ENCODE measurements around the gene UBE3D.
"Not testable (repeated sequence)": the region's sequence is repeated elsewhere in the genome, so short reads cannot be mapped to it uniquely, and the experiment has no call there.

The UBE3D gene

DNA sequence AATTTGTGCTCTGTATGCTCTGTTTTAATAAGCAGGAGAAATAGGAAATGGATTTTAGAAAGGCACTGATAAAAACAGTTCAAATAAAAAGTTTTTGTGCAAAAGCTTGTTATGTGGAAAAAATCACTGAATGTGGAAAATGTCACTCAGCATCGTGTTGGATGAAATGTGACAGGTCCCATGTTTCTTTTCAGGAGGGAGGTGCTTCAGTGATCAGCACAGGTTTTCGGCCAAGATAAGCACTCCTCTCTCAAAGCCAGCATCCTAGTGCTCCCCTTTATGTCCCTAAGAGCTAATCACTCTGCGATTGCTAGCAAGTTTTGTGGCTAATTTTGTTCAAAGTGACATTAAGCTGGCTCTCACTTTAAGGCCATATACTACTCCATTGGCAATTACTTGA, 12.0 kb downstream of the UBE3D start:
- no peak for DNase-seq

DNA sequence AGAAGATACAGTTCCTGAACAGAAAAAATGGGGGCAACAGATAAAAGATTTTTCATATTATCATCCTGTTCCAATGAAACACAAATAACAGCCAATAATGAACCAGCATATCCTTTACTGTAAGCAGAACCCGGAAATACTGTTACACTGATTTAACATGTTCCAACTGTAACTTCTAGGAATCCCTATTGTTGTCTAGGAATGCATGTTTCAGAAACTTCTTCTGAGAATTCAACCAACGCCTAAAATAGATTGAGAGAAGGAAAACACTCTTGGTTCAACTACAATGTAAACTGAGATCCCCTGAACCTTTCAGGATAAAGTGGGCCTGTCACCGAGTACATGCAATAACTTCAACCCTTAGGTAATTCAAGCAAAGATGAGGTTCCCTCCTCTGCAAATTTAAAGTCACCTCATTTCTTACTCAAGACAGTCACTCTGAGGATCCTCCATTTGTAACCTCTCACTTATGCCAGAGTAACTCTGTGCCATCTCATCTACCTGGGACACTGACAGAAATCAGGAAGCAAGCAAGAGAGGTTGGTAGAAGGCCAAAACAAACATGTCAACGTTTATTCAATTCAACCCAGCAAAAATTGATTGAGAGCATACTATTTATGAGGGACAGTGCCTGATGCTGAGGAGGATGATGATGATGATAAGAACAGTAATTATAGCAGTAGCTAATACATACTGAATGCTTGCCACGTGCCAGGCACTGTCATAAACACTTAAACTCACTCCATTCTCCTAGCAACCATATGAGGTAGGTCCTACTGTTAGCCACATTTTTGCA, 14.1 kb downstream of the UBE3D start:
- peak in 1 of 3 experiments; percentile 54 for DNase-seq

DNA sequence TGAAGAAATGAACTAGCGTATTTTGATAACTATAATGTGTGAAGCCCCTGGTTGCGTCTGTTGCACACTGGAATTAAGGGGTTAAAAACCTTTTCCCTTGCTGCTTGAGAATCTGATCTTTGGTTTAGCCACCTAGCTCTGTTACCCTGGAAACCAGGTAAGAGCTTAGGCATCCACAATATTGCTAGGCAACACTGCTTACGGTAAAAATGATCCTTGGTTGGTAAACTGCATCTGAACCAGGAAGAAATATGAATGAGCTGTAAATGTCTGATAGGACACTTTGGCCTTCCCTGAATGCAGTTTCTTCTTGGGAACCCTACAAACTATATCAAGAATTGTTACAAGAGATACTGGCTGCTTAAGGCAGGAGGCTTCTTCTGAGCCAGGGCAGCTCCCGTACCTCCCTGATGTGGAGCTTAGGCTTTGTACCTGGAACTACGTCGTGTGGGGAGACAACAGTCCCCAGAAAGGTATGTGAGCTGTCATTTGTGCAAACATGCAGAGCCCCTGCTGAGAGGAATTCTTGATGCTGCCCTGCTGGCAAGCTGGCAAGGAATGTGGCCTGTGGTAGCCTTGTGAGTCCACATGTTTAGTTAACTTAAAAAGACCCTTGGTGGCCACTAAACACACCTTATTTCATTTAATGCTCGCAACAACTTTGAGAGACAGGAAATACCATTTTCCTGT, 18.4 kb downstream of the UBE3D start:
- DNase-seq, result peak in 2 of 3 experiments; percentile 25 to 40

DNA sequence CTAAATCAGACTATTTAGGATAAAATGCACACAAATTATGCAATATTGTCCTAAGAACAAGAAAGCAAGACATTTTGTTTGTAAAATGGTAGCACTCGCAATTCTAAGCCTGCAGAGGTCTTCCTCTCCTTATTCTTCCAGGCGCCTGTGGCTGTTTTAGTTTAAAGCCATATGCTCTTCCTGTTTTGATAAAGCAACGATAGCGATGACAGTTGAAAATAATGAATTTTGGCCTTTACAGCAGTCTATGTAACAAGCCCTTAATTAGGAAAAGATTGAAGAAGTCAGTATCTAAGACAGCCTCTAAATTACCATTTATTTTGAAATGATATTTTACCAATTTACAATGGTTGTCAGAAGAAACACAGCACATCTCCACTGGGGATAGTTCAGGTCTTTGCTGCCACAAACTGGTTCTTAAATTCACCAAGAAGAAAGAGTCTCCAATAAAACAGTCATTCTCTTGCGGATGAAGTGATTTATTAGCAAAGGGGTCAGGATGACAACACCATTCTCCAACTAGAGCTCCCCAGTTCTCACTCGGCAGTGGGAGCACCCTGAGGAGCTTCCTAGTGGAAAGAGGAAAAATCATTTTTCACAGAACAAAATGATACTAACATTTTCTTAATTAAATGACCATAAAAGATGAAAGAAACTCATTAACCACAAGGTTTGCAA, 21.4 kb downstream of the UBE3D start:
- DNase-seq, result no peak

DNA sequence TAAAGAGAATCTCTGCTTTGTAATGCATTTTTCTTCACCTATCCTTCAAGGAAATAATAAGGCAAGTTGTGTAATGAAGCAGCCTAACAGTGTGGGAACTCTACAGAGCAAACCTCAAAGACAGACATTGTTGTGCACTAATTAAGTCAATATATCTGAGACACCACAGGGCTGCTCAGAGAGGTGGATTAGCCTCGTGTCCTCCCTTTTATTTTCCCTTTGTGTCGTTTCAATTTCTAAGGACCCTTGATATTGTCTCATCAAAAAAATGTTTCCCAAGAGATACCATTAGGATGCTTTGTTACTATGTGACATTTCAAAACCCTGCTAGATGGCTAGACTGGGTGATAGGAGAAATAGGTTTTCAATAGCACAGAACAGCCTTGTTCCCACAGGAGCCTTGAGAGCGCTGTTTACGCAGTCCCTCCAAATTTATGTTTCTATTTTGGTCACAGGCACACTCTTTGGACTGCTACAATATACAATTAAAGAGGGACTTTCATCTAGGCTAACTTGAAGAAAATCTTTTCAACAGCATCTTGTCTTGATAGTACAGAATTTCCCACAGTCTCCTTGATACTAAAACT, 23.1 kb downstream of the UBE3D start:
- DNase-seq, result peak in 1 of 3 experiments; percentile 33

DNA sequence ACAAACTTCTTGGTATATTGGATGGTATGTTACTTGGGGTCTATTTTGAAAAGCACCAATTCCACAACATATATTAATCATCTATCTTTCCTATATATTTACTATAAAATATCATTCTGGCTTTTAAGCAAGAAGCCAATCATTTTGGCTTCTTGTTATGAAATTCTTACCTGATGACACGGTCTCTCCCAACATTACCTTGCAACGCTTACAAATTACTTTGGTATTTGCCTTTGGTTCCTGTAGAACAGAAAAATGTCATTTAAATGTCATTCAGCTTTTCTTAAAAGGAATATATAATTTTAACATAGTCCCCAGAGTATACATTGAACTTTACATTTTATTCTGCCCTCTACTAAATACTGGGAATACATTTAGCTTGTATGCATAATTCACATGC, 27.4 kb downstream of the UBE3D start:
- DNase-seq, result no peak

DNA sequence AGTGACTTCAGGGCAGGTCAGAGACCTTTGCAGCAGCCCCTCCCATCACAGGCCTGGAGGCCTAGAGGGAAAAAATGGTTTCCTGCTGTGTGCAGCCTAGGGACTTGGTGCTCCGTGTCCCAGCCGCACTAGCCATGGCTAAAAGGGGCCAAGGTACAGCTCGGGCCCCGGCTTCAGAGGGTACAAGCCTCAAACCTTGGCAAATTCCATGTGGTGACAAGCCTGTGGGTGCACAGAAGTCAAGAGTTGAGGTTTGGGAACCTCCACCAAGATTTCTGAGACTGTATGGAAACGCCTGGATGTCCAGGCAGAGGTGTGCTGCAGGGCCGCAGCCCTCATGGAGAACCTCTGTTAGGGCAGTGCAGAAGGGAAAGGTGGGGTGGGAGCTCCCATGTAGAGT, 34.0 kb downstream of the UBE3D start:
- DNase-seq, result no peak

DNA sequence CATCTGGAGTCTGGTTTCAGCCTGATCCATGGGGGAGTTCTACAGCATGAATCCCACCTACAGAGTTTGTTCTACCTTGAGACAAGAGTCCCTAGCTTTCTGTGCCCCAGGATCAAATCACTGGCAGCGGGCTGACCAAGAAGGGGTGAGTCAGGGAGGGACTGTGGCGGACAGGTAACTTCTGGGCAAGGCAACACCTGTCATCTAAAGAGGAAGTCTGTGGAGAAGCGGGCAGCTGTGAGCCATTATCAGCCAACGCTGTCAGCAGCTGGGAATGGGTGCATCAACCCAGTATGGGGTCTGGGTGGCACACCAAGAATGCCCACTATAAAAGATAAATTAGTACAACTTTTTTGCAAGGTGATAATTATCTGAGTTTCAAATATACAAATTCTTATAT, 45.9 kb downstream of the UBE3D start:
- peak in 2 of 3 experiments; percentile 56 to 82 for DNase-seq

DNA sequence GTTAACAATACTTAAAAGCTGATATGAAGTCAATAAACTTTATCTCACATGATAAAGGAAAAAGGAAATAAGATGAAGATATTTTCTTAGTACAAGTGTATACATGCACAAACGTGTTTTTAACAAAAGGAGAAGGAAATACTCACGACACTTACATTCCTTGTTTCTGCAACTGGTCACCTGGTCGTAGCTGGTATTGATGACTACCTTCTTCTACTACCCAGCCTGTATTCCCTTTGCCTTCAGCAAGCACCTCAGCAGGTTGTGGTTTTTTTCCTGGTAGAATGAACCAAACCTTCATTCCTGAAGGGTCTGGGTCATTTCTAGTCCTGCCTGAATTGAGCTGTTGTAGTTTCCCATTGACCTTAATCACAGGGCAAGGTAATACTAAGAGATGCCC, 54.5 kb downstream of the UBE3D start:
- DNase-seq, result not testable (repeated sequence)

DNA sequence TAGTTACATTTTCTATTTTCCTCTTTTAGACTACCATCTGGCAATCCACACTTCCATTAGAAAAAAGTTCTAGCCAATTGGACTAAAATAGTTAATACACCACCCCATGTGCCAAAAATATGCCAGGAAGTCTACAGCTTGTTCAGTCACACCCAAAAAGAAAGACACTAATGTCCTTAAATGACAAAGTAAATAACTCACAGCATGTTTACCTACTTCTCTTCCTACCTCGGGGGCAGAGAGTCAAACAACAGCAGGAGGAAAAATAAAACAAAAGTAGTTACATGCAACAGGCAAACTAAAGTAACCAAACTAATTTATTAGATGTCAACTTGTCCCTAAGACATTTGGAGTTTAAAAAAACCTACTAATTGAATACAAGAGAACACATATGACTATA, 57.0 kb downstream of the UBE3D start:
- DNase-seq, result peak in 2 of 3 experiments; percentile 12 to 72

DNA sequence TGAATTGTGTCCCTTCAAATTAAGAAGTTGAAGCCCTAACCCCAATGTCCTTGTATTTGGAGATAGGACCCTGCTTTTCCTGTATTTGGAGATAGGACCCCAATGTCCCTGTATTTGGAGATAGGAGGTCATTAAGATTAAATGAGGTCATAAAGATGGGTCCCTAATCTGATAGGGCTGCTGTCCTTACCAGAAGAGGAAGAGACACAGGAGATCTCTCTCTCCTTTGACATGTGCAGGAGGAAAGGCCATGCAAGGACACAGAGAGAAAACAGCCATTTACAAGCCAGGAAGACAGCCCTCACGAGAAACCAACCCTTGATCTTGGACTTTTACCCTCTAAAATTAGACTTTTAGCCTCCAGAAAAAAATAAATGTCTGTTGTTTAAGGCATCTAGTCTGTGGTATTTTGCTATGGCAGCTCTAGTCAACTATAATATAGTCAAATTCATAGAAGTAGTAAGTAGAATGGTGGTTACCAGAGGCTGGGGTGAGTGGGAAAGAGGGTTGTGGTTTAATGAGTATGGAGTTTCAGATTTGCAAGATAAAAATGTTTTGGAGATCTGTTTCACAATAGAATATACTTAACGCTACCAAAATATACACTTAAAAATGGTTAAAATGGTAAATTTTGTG, 59.3 kb downstream of the UBE3D start:
- no peak for DNase-seq

DNA sequence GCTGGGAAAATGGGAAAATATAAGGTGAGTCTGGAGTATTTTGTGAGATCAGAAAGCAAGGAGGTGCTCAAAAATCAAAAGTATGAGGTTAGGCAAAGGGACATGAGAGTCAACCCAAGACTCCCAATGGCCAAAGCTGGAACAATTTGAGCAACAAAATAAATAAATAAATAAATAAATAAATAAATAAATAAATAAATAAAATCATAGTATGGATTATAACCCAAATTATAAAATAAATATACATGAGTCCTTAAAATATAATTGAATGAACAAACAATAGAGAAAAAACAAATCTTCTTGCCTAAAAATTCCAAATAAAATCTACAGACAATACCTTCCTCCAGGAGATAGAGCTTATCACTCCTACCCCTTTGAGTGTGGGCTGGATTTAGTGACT, 69.5 kb downstream of the UBE3D start:
- DNase-seq, result no peak

DNA sequence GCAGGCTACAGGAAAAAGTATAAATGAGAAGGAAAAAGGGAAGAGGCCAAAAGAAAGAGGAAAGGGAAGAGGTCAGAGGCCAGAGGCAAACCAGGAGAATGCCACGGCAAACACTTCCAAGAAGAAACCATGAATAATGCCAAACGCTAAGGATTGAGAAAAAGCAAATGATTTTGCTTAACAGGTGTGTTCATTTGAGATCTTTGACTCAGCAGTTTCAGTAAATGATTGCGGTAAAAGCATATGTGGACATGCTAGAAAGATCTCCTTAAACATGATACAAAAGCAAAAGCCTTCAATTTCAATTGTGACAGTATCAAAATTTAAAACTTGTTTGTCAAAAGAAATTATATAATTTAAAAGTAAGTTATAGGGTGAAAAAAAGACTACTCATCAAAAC, 70.6 kb downstream of the UBE3D start:
- no peak for DNase-seq

DNA sequence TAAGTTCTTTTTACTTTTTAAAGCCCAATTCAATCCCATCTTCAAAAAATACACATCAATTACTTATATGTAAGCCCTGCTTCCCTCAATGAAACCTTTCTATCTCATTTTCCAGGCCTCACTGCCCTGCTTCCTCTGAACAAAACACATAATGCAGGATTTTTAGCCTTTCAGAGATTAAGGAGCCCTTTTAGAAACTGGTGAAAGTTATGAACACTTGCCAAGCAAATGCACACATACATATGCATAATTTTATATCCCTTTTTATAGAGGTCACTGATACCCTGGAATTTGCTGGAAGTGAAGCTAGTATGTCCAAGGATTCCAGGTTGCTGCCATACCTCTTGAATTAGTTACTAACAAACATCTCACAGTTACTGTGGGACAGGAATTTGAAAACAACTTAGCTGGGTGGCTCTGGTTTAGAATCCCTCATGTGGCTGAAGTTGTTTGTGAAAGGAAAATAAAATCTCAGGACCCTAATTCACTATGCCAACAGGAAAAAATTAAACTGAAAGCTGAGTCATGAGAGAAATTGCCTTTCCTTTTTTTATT, 75.8 kb downstream of the UBE3D start:
- no peak for DNase-seq

DNA sequence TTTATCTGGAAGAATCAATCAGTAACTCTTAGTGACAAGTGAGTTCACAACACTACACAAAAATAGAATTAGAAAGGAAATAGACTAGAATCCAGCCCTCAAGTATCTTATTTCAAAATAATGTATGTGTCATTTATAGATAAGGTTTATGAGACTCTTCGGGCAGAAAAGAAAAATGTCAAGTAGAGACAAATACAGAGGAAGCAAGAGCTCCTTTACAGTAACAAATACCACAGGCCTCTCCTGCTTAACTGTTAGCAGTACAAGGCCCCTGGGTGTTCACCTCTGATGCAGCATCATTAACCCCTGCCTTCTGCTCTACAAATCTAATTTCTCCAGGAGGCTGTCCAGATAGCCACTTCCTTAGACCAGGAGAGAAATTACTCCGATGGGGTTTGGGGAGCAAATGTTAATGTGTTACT, 76.7 kb downstream of the UBE3D start:
- DNase-seq, result no peak

DNA sequence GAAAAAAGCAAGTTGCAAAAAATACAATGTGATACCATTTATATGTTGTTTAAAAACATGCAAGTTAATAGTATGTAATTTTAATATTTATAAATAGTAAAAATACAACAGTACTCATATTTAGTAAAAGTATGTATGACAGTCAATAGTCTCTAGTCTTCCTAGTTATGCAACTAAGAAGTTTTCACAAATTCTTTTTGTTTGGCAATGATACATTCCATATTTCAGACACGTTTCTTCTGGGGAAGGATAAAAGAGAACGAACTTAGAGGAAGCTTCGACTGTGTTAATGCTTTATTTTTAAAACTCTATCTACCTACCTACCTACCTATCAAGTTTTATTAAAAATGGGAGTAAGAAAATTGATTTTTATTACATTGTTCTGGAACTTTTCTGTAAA, 77.7 kb downstream of the UBE3D start:
- no peak for DNase-seq

DNA sequence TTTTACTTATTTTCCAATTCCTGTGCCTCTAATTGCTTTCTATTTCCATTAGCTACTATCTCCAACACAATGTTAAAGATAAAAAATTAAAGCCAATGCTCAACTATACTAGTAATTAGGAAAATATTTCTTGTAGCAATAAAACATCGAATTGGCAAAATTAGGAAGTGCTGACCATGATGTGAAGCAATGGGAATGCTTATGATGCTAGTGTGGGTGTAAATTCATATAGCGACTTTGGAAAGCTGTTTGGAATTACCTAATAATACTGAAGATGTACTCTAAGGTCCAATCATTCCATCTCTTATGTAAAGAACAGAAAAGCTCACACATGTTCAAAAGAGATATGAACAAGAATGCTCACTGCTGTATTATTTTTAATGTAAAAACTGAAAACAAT, 78.2 kb downstream of the UBE3D start:
- no peak for DNase-seq

DNA sequence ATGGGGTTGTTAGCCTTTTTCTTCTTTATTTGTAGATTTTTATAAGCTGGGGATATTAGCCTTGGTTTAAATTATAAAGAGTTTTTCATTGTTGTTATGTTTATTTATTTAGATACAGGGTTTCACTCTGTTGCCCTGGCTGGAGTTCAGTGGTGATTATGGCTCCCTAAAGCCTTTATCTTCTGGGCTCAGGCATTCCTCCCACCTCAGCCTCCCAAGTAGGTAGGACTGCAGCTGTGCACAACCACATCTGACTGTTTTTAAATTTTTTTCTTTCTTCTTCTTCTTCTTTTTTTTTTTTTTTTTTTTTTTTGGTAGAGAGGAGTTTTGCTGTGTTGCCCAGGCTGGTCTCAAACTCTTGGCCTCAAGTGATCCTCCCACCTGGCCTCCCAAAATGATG, 80.9 kb downstream of the UBE3D start:
- no peak for DNase-seq

DNA sequence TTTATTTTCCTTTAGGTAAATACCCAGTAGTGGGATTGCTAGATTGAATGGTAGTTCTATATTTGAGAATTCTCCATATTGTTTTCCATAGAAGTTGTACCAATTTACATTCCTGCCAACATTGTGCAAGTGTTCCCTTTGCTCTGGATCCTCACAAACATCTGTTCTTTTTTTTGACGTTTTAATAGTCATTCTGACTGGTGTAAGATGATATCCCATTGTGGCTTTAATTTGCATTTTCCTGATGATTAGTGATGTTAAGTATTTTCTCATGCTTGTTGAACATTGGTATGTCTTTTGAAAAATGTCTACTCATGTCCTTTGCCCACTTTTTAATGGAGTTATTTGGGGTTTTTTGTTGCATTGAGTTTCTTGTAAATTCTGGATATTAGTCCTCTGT, 85.6 kb downstream of the UBE3D start:
- DNase-seq, result no peak

DNA sequence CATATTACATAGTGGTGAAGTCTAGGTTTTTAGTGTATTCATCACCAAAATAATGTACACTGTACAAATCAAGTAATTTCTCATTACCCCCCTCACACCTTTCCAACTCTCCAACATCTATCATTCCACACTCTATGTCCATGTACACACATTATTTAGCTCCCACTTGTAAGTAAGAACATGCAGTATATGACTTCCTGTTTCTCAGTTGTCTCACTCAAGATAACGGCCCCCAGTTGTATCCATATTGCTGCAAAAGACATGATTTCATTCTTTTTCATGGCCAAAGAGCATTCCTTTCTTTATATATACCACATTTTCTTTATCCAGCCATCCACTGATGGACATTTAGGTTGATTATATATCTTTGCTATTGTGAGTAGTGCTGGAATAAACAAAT, 86.0 kb downstream of the UBE3D start:
- DNase-seq, result no peak

DNA sequence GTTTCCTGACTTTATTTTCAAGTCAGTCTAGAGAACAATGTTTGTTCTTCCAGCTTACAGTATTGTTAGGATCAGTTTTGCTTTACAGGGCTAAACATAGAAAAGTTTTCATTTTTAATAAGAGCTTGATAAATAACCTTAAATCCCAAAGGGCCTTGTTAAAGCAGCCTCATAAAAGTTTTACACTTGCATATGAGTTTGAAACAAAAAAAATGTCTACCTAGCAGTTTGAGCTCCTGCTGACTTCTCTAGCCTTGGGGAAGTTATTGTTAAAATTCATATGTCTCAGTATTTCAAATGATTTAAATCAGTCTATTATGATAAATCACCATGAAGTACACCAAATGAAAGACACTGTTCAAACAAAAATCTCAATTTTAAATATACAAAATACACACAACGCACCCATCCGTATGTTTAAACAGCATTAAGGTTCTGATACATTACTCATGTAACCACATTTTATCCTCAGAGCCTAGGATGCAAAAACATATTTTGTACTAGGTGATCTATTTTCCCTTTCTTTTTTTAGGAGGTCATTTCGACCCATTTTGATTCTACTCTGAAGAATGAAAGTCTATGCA, 87.2 kb downstream of the UBE3D start:
- DNase-seq, result peak in 1 of 3 experiments; percentile 36

DNA sequence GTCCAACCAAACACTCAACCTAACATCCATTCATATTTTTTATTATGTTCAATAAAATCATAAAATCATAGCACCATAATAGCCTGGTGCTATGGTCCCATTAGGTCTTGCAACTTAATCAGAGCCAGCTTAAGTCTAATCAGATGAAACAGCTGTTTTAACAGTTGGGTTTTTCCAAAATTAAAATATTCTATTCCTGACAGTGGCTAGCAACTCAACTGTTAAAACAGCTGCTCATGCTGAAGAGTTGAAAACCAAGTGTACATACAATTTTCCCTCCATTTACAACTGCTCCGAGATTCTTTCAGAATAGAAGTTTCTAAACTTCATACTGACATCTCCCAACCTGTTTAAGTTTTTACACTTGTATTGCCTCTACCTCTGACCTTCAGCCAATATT, 89.5 kb downstream of the UBE3D start:
- no peak for DNase-seq
